ENCODE measurements around the gene ATP2C1.

The ATP2C1 gene

GRCh38 chr3:130976706-130977105 is 82.8 kb downstream of the ATP2C1 start:
- DNase-seq (ENCODE audit: low spot score): peak; percentile 94

GRCh38 chr3:130979117-130979516 is 85.2 kb downstream of the ATP2C1 start:
- DNase-seq (ENCODE audit: low spot score): no peak

GRCh38 chr3:130981469-130981868 is 87.6 kb downstream of the ATP2C1 start:
- DNase-seq (ENCODE audit: low spot score): no peak

- no peak for DNase-seq (ENCODE audit: low spot score)
These were observed 96.4 kb downstream of the ATP2C1 start for GRCh38 chr3:130990282-130990681.

- DNase-seq (ENCODE audit: low spot score): no peak
These were observed 97.2 kb downstream of the ATP2C1 start for GRCh38 chr3:130991126-130991525.

GRCh38 chr3:130992344-130992743 is 98.5 kb downstream of the ATP2C1 start:
- no peak for DNase-seq (ENCODE audit: low spot score)

- no peak for DNase-seq (ENCODE audit: low spot score)
These were observed 103.4 kb downstream of the ATP2C1 start for GRCh38 chr3:130997289-130997688.

- DNase-seq (ENCODE audit: low spot score): no peak
These were observed 107.2 kb downstream of the ATP2C1 start for GRCh38 chr3:131001071-131001470.

- DNase-seq (ENCODE audit: low spot score): no peak
These were observed 110.7 kb downstream of the ATP2C1 start for GRCh38 chr3:131004603-131005002.

GRCh38 chr3:131007256-131007655 is 113.4 kb downstream of the ATP2C1 start:
- DNase-seq (ENCODE audit: low spot score): no peak

- DNase-seq (ENCODE audit: low spot score): no peak
These were observed 113.9 kb downstream of the ATP2C1 start for GRCh38 chr3:131007782-131008181.

GRCh38 chr3:131008326-131008725 is 114.4 kb downstream of the ATP2C1 start:
- DNase-seq (ENCODE audit: low spot score): no peak

GRCh38 chr3:131009698-131010097 is 115.8 kb downstream of the ATP2C1 start:
- DNase-seq (ENCODE audit: low spot score): no peak

GRCh38 chr3:131018970-131019369 is 125.1 kb downstream of the ATP2C1 start:
- DNase-seq (ENCODE audit: low spot score): no peak

- no peak for DNase-seq (ENCODE audit: low spot score)
These were observed 126.3 kb downstream of the ATP2C1 start for GRCh38 chr3:131020122-131020693.

- no peak for DNase-seq (ENCODE audit: low spot score)
These were observed 131.7 kb downstream of the ATP2C1 start for GRCh38 chr3:131025539-131025938.

- peak; percentile 82 for DNase-seq (ENCODE audit: low spot score)
These were observed 132.7 kb downstream of the ATP2C1 start, which contains the start of the genes ASTE1 and NEK11 for GRCh38 chr3:131026321-131027151. Gene ASTE1, minus strand, starts transcription at chr3:131026825. Its CDS starts 1,519 bp downstream, at chr3:131025306. Gene NEK11, plus strand, starts transcription at chr3:131026877. Its CDS starts 2,832 bp downstream, at chr3:131029709.

- DNase-seq (ENCODE audit: low spot score): no peak
These were observed 135.0 kb downstream of the ATP2C1 start for GRCh38 chr3:131028844-131029243.

GRCh38 chr3:131031660-131032059 is 137.8 kb downstream of the ATP2C1 start:
- DNase-seq (ENCODE audit: low spot score): no peak

GRCh38 chr3:131033480-131034080 is 139.7 kb downstream of the ATP2C1 start:
- peak; percentile 47 for DNase-seq (ENCODE audit: low spot score)

GRCh38 chr3:131036200-131036816 is 142.4 kb downstream of the ATP2C1 start:
- no peak for DNase-seq (ENCODE audit: low spot score)

- no peak for DNase-seq (ENCODE audit: low spot score)
These were observed 143.1 kb downstream of the ATP2C1 start for GRCh38 chr3:131036986-131037385.

- no peak for DNase-seq (ENCODE audit: low spot score)
These were observed 144.4 kb downstream of the ATP2C1 start for GRCh38 chr3:131038326-131038725.
